Progenitor cell of endocrine pancreas (in vitro differentiated cells): ENCODE data around the gene CLDN4. TPM values are rescaled to one million over a fixed set of nuclear protein-coding genes. Genes with fewer than 3 reads are reported as not detected.

ENCODE experiments used
- DNase-seq: peaks from one replicate; pipeline ENCODE4 v3.0.0; 2021; ENCODE audit warnings: low spot score; ENCODE audit not compliant: unreplicated experiment
- H3K27ac Mint-ChIP-seq: 2 replicates; pipeline ENCODE4 v1.8.0; 2021; ENCODE audit warnings: mild to moderate bottlenecking, moderate library complexity, mixed read lengths
- H3K27me3 Mint-ChIP-seq: 2 replicates; pipeline ENCODE4 v1.8.0; 2021; ENCODE audit warnings: mixed read lengths
- H3K36me3 Mint-ChIP-seq: 2 replicates; pipeline ENCODE4 v1.8.0; 2022; ENCODE audit warnings: mixed read lengths; ENCODE audit not compliant: insufficient read depth
- H3K4me1 Mint-ChIP-seq: 2 replicates; pipeline ENCODE4 v1.8.0; 2021; ENCODE audit warnings: low read depth, mixed read lengths
- H3K4me3 Mint-ChIP-seq: 2 replicates; pipeline ENCODE4 v1.8.0; 2021; ENCODE audit warnings: low read depth, mild to moderate bottlenecking, moderate library complexity, mixed read lengths
- H3K9me3 Mint-ChIP-seq: 2 replicates; pipeline ENCODE4 v1.8.0; 2021; ENCODE audit warnings: low read depth, mixed read lengths
- CTCF ChIP-seq: fragments of 200-600 bp; sonication (generic); IDR thresholded peaks from one replicate; pipeline ENCODE4 v1.5.0; 2021; ENCODE audit warnings: antibody characterized with exemption, mild to moderate bottlenecking; ENCODE audit not compliant: unreplicated experiment
- total RNA-seq: library from RNA; stranded (reverse); gene quantifications from 2 replicates; pipeline ENCODE4 v1.2.1, GENCODE V29; 2021

The CLDN4 gene
- total RNA-seq, 1 donor from 2014 or later, result 172 TPM

- no peak for DNase-seq
- Mint-ChIP-seq H3K4me3 (no peak within 1 kb of the TSS), H3K27me3 (peaks cover 12% of the 10 kb centered on the region), H3K36me3 (no peaks in the 10 kb centered on the region), H3K4me1 (no peaks in the 10 kb centered on the region), H3K9me3 (no peaks in the 10 kb centered on the region), H3K27ac (no peak within 1 kb of the TSS)
- TF ChIP-seq CTCF, result no peak
Observed at GRCh38 chr7:73860859-73861258, 30.1 kb downstream of the CLDN4 start, which contains the start of gene TMEM270. TMEM270 (plus strand) TSS chr7:73861159; CDS start chr7:73861195, 36 bp downstream.

GRCh38 chr7:73861305-73861704 is 30.5 kb downstream of the CLDN4 start:
- Mint-ChIP-seq H3K27ac (no peak overlapping the region), H3K4me3 (no peak overlapping the region), H3K36me3 (no peaks in the 10 kb centered on the region), H3K27me3 (peaks cover 12% of the 10 kb centered on the region), H3K9me3 (no peaks in the 10 kb centered on the region), H3K4me1 (no peaks in the 10 kb centered on the region)
- DNase-seq, result no peak
- TF ChIP-seq CTCF, result no peak

GRCh38 chr7:73864981-73865711 is 34.4 kb downstream of the CLDN4 start:
- H3K27me3 Mint-ChIP-seq, result peaks cover 3% of the 10 kb centered on the region
- no peak overlapping the region for H3K27ac Mint-ChIP-seq
- peaks cover 3% of the 10 kb centered on the region for H3K4me1 Mint-ChIP-seq
- no peaks in the 10 kb centered on the region for H3K36me3 Mint-ChIP-seq
- H3K4me3 Mint-ChIP-seq, result no peak overlapping the region
- no peak for TF ChIP-seq CTCF
- no peak for DNase-seq
- H3K9me3 Mint-ChIP-seq, result no peaks in the 10 kb centered on the region

GRCh38 chr7:73865738-73866445 is 35.1 kb downstream of the CLDN4 start:
- Mint-ChIP-seq H3K36me3 (no peaks in the 10 kb centered on the region), H3K4me1 (peaks cover 6% of the 10 kb centered on the region), H3K27ac (no peak overlapping the region), H3K27me3 (peaks cover 5% of the 10 kb centered on the region), H3K4me3 (no peak overlapping the region), H3K9me3 (no peaks in the 10 kb centered on the region)
- TF ChIP-seq CTCF, result peak; percentile 60
- DNase-seq, result no peak

- H3K27me3 Mint-ChIP-seq, result peaks cover 5% of the 10 kb centered on the region
- no peak for TF ChIP-seq CTCF
- H3K36me3 Mint-ChIP-seq, result no peaks in the 10 kb centered on the region
- no peaks in the 10 kb centered on the region for H3K9me3 Mint-ChIP-seq
- no peak overlapping the region for H3K4me3 Mint-ChIP-seq
- DNase-seq, result no peak
- H3K4me1 Mint-ChIP-seq, result peaks cover 6% of the 10 kb centered on the region
- H3K27ac Mint-ChIP-seq, result no peak overlapping the region
Observed at GRCh38 chr7:73866446-73866767, 35.6 kb downstream of the CLDN4 start.
